ENCODE measurements around the gene CRADD. TPM values are rescaled to one million over a fixed set of nuclear protein-coding genes. Genes with fewer than 3 reads are reported as not detected.

The CRADD gene
- total and polyA plus RNA-seq, 10 donors = 5.5 to 58.7 (median 18.8) TPM

DNA sequence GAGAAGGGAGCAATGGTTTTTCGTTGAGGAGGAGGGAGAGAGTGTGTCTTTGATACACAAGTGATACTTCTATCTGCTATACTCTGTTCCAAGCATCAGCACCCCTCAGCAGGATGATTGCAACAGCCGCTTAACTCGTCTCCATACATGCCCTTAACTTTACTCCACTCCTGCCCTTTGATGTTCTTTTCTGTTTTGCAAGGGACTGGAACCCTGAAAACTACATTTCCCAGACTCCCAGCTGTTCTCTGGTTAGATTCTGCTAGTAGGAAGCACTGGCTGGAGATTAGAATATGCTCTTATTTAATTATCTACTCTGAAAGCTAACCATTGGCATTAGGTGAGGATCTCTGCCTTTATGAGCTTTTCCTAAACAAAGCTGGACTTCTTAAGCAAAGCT lies 23.5 kb upstream of the CRADD start:
- intact Hi-C loops (cut with DNase I; ENCODE audit: low total_unique reads) = no loop called here
- Histone ChIP-seq H3K4me3 (no peak overlapping the region), H3K9me3 (no peaks in the 10 kb centered on the region), H3K4me1 (no peaks in the 10 kb centered on the region), H3K36me3 (no peaks in the 10 kb centered on the region), H3K27ac (no peak overlapping the region), H3K27me3 (replicated peaks in 1 of 7) (no peaks in the 10 kb centered on the region)
- WGBS, 5 donors = 75 to 88% (median 80%) methylated on average over 3 of the region's 3 CpGs
- DNase-seq = no peak
- TF ChIP-seq POLR2A (IDR thresholded peaks at IDR 0.05) (no peak), POLR2AphosphoS5 (IDR thresholded peaks at IDR 0.05) (no peak), CTCF (IDR thresholded peaks at IDR 0.05 in 8 of 11, conservative IDR thresholded peaks at IDR 0.05 in 3 of 11) (no peak)

- Histone ChIP-seq H3K4me1 (no peaks in the 10 kb centered on the region), H3K36me3 (no peaks in the 10 kb centered on the region), H3K9me3 (no peaks in the 10 kb centered on the region), H3K27ac (no peak overlapping the region), H3K4me3 (no peak overlapping the region), H3K27me3 (replicated peaks in 1 of 7) (no peaks in the 10 kb centered on the region)
- no peak for DNase-seq
- intact Hi-C loops (cut with DNase I; ENCODE audit: low total_unique reads) = no loop called here
- TF ChIP-seq POLR2A (IDR thresholded peaks at IDR 0.05) = no peak
- no peak for TF ChIP-seq POLR2AphosphoS5 (IDR thresholded peaks at IDR 0.05)
- no peak for TF ChIP-seq CTCF (IDR thresholded peaks at IDR 0.05 in 8 of 11, conservative IDR thresholded peaks at IDR 0.05 in 3 of 11)
- WGBS, 5 donors = 93 to 98% (median 95%) methylated on average over 2 of the region's 2 CpGs
Measured at GRCh38 chr12:93654421-93654820, 22.8 kb upstream of the CRADD start.

DNA sequence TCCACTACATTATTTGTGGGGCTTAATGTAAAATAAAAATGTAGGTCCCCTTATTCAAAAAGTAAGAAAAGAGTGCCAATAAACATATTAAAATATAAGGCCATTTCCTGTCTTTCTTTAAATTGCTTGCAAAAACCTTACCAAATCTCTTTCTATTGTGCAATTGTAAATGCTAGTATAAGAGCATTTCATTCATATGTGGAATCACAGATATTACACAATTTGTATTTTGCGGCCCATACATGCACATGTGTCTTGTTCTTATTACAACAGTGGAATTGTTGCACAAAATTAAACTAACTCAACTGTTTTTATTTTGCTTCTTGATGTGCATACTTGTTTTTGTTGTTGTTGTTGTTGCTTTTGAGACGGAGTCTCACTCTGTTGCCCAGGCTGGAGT lies 20.1 kb upstream of the CRADD start:
- no peak for DNase-seq
- H3K9me3 ChIP-seq = no peaks in the 10 kb centered on the region
- no peaks in the 10 kb centered on the region for H3K27me3 ChIP-seq (replicated peaks in 1 of 7)
- TF ChIP-seq POLR2A (IDR thresholded peaks at IDR 0.05) (no peak), CTCF (IDR thresholded peaks at IDR 0.05 in 8 of 11, conservative IDR thresholded peaks at IDR 0.05 in 3 of 11) (no peak), POLR2AphosphoS5 (IDR thresholded peaks at IDR 0.05) (no peak)
- intact Hi-C loops (cut with DNase I; ENCODE audit: low total_unique reads) = no loop called here
- H3K36me3 ChIP-seq = no peaks in the 10 kb centered on the region
- H3K4me3 ChIP-seq = no peak overlapping the region
- no peak overlapping the region for H3K27ac ChIP-seq
- WGBS, 5 donors = 59 to 93% (median 79%) methylated on average over 2 of the region's 2 CpGs
- no peaks in the 10 kb centered on the region for H3K4me1 ChIP-seq

DNA sequence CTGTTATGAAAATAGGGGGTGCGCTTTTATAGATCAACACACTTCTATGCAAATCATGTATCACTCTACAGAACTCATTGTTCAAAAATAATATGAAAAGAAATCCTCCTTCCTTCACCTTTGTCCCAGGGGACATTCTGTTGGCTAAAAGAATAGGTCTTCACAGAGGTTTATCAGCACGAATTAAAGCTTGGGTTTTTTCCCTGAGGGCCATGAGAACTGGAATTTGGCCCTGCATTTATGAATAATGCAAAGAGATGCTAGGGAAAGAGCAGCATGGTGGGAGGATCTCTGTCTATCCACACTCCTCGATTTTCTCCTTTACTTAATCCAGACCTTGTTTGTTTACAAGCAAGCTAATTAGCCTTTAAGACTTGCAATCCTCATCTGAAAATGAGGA lies 16.2 kb upstream of the CRADD start:
- no peak for TF ChIP-seq POLR2A (IDR thresholded peaks at IDR 0.05)
- no peak for TF ChIP-seq CTCF (IDR thresholded peaks at IDR 0.05 in 8 of 11, conservative IDR thresholded peaks at IDR 0.05 in 3 of 11)
- TF ChIP-seq POLR2AphosphoS5 (IDR thresholded peaks at IDR 0.05) = no peak
- intact Hi-C loops (cut with DNase I; ENCODE audit: low total_unique reads) = no loop called here
- Histone ChIP-seq H3K4me3 (no peak overlapping the region), H3K27ac (no peak overlapping the region), H3K27me3 (replicated peaks in 1 of 7) (no peaks in the 10 kb centered on the region), H3K4me1 (no peaks in the 10 kb centered on the region), H3K36me3 (no peaks in the 10 kb centered on the region), H3K9me3 (no peaks in the 10 kb centered on the region)
- no peak for DNase-seq
- 66 to 82% (median 73%) methylated on average over 3 of the region's 3 CpGs for WGBS, 5 donors
